SH-SY5Y (cell line): ENCODE data around the gene SMCO3.

ENCODE experiments used
- GATA2 ChIP-seq: IDR thresholded peaks from 2 replicates; pipeline ENCODE4 v1.6.1; 2011; ENCODE audit warnings: mild to moderate bottlenecking, low read depth, low read length
- GATA3 ChIP-seq: IDR thresholded peaks from 2 replicates; pipeline ENCODE4 v1.6.1; 2011; ENCODE audit warnings: low read depth, mild to moderate bottlenecking, low read length, moderate library complexity

- TF ChIP-seq GATA2 (no peak), GATA3 (no peak)
Observed at GRCh38 chr12:14765398-14765797, 48.6 kb downstream of the SMCO3 start.
